Keratinocyte (primary cell): Measurements from ENCODE around the gene LTV1. TPM values are rescaled to one million over a fixed set of nuclear protein-coding genes. Genes with fewer than 3 reads are reported as not detected.

ENCODE experiments used
- DNase-seq: peaks from one replicate; pipeline ENCODE4 v3.0.0-alpha.2; 2011; ENCODE audit warnings: low read depth, missing footprints, low spot score
- FAIRE-seq: peaks from 2 replicates; lab custom pipeline; 2011; peaks lifted over from hg19 to GRCh38; lab: Jason Lieb, UNC
- H2AFZ ChIP-seq: 2 replicates; pipeline ENCODE4 v1.6.0; 2012; ENCODE audit warnings: low read length, control low read depth, inconsistent platforms; ENCODE audit not compliant: control insufficient read depth
- H3K27ac ChIP-seq: 2 replicates; pipeline ENCODE4 v1.5.1; 2011; ENCODE audit warnings: low read length; ENCODE audit not compliant: control insufficient read depth, insufficient read depth
- H3K27me3 ChIP-seq: 3 replicates; pipeline ENCODE4 v1.6.0; 2011; ENCODE audit warnings: low read length; ENCODE audit not compliant: control insufficient read depth, insufficient read depth; ENCODE audit errors: extremely low read depth
- H3K36me3 ChIP-seq, 2 experiments: 2 replicates in 1 of 2; 3 replicates in 1 of 2; pipeline ENCODE4 v1.5.1; 2011; ENCODE audit warnings: low read length in 2 of 2, mild to moderate bottlenecking in 1 of 2; ENCODE audit not compliant: control insufficient read depth in 2 of 2, insufficient read depth in 2 of 2; ENCODE audit errors: extremely low read depth in 1 of 2
- H3K4me1 ChIP-seq: 3 replicates; pipeline ENCODE4 v1.5.1; 2011; ENCODE audit warnings: low read length; ENCODE audit not compliant: control insufficient read depth, insufficient read depth; ENCODE audit errors: extremely low read depth
- H3K4me2 ChIP-seq: 3 replicates; pipeline ENCODE4 v1.6.0; 2011; ENCODE audit warnings: low read depth, low read length; ENCODE audit not compliant: control insufficient read depth, insufficient read depth; ENCODE audit errors: extremely low read depth
- H3K4me3 ChIP-seq, 3 experiments: fragments of 200-600 bp in 1 of 3; sonication (generic) in 1 of 3; 2 replicates in 2 of 3; 3 replicates in 1 of 3; pipeline ENCODE4 v1.5.1; 2011 to 2016; ENCODE audit warnings: low read length in 3 of 3, mild to moderate bottlenecking in 3 of 3, control low read depth in 2 of 3, inconsistent platforms in 1 of 3, low read depth in 1 of 3, mixed read lengths in 1 of 3, mixed run types in 1 of 3, moderate library complexity in 1 of 3; ENCODE audit not compliant: control insufficient read depth in 2 of 3, insufficient read depth in 2 of 3; ENCODE audit errors: extremely low read depth in 1 of 3
- H3K79me2 ChIP-seq: 2 replicates; pipeline ENCODE4 v1.6.0; 2012; ENCODE audit warnings: low read length; ENCODE audit not compliant: control insufficient read depth, insufficient read depth
- H3K9ac ChIP-seq: 3 replicates; pipeline ENCODE4 v1.6.0; 2011; ENCODE audit warnings: low read length; ENCODE audit not compliant: control insufficient read depth, insufficient read depth; ENCODE audit errors: extremely low read depth
- H3K9me1 ChIP-seq: 3 replicates; pipeline ENCODE4 v1.6.0; 2011; ENCODE audit warnings: low read length; ENCODE audit not compliant: control insufficient read depth, insufficient read depth; ENCODE audit errors: extremely low read depth
- H3K9me3 ChIP-seq: 2 replicates; pipeline ENCODE4 v1.5.1; 2012; ENCODE audit warnings: low read depth, low read length; ENCODE audit not compliant: control insufficient read depth
- H4K20me1 ChIP-seq: 3 replicates; pipeline ENCODE4 v1.6.0; 2011; ENCODE audit warnings: low read length; ENCODE audit not compliant: control insufficient read depth, insufficient read depth; ENCODE audit errors: extremely low read depth
- EZH2 ChIP-seq: IDR thresholded peaks from one replicate; pipeline ENCODE4 v1.6.1; 2012; ENCODE audit warnings: inconsistent platforms, mild to moderate bottlenecking, low read length, moderate library complexity
- dilution Hi-C: fragments of 300-500 bp; cut with MboI; formaldehyde crosslinking; loops from one replicate; pipeline ENCODE4 v1.7.0; 2020; ENCODE audit warnings: low sequenced_read_pairs; ENCODE audit not compliant: extremely low pct_ligation_motif_present
- polyA plus RNA-seq, 5 experiments: library from polyadenylated mRNA; depleted of rRNA in 3 of 5; stranded (reverse) in 3 of 5; stranded (forward) in 1 of 5; unstranded in 1 of 5; fragments of >200 nt; gene quantifications; 1 replicate in 1 of 5; 2 replicates in 3 of 5; 3 replicates in 1 of 5; pipeline versions ENCODE4 v1.2.1 to v1.2.3, GENCODE V29; 2011 to 2012; ENCODE audit warnings: missing spikeins in 2 of 5, low read depth in 1 of 5, low replicate concordance in 1 of 5
- TF ChIP-seq, protein P1 (sequence below), 3 experiments: IDR thresholded peaks in 1 of 3; conservative IDR thresholded peaks in 1 of 3; optimal IDR thresholded peaks in 1 of 3; 2 replicates in 2 of 3; 3 replicates in 1 of 3; pipeline versions ENCODE3 to v1.5.1; 2011; ENCODE audit warnings: low read length in 3 of 3, mild to moderate bottlenecking in 3 of 3, moderate library complexity in 2 of 3, control low read depth in 1 of 3, inconsistent platforms in 1 of 3; ENCODE audit not compliant: insufficient read depth in 2 of 3; ENCODE audit errors: extremely low read depth in 1 of 3

The LTV1 gene
- polyA plus RNA-seq, 1 donor (not counting 4 experiments of a cell fraction or from before 2014, with no cell fraction given), result 35.2 TPM

DNA sequence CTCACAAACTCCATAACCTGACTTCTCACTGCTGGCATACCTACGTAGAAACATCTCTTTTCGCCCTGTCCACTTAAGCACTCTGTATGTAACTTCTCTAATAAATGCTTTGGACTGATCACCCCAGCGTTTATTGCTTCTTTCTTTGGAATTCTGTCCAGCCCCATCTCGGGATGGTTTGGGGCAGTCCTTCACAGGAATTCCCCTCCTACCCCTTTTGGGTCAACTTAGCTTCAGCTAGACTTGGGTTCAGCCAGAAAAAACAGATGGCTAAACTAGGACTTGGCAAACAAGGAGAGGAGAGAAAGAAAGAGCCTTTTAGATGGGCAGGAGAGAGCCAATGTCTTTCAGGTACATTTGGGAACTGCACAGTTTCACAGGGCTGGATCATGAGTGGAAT is 3.9 kb upstream of the LTV1 start:
- dilution Hi-C loops, result no loop called here
- Histone ChIP-seq H3K9ac (no peak overlapping the region), H3K27me3 (no peaks in the 10 kb centered on the region), H3K27ac (no peak overlapping the region), H3K36me3 (no peaks in the 10 kb centered on the region), H3K4me2 (no peak overlapping the region), H2AFZ (no peak overlapping the region), H3K4me1 (peaks cover 4% of the 10 kb centered on the region), H4K20me1 (no peaks in the 10 kb centered on the region), H3K79me2 (peaks cover 11% of the 10 kb centered on the region), H3K4me3 (no peak overlapping the region), H3K9me1 (no peaks in the 10 kb centered on the region), H3K9me3 (no peaks in the 10 kb centered on the region)
- FAIRE-seq (no peak), DNase-seq (no peak)
- TF ChIP-seq, protein P1, sequence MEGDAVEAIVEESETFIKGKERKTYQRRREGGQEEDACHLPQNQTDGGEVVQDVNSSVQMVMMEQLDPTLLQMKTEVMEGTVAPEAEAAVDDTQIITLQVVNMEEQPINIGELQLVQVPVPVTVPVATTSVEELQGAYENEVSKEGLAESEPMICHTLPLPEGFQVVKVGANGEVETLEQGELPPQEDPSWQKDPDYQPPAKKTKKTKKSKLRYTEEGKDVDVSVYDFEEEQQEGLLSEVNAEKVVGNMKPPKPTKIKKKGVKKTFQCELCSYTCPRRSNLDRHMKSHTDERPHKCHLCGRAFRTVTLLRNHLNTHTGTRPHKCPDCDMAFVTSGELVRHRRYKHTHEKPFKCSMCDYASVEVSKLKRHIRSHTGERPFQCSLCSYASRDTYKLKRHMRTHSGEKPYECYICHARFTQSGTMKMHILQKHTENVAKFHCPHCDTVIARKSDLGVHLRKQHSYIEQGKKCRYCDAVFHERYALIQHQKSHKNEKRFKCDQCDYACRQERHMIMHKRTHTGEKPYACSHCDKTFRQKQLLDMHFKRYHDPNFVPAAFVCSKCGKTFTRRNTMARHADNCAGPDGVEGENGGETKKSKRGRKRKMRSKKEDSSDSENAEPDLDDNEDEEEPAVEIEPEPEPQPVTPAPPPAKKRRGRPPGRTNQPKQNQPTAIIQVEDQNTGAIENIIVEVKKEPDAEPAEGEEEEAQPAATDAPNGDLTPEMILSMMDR (optimal IDR thresholded peaks at IDR 0.05 in 1 of 3, IDR thresholded peaks at IDR 0.05 in 1 of 3, conservative IDR thresholded peaks at IDR 0.05 in 1 of 3; ENCODE audit: extremely low read depth in 1 of 3, insufficient read depth in 2 of 3, low read length in 3 of 3), result no peak
- TF ChIP-seq EZH2, result no peak

DNA sequence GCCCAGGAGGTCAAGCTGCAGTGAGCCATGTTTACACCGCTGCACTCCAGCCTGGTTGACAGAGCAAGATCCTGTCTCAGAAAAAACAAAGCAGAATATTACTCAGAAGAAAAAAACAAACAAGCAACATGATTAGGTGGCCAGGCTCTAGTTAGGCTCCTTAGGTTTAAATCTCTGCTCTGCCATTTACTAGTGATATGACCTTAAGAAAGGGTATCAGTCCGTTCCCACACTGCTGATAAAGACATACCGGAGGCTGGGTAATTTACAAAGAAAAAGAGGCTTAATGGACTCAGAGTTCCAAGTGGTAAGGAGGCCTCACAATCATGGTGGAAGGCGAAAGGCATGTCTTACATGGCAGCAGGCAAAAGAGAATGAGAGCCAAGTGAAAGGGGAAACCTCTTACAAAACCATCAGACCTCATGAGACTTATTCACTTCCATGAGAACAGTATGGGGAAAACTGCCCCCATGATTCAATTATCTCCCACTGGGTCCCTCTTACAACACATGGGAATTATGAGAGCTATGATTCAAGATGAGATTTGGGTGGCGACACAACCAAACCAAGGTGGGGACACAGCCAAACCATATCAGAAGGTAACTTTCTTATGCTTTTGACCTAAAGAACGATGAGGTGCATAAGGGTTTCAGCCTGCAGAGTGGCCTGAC is 2.4 kb upstream of the LTV1 start:
- H3K9me3 ChIP-seq, result no peaks in the 10 kb centered on the region
- dilution Hi-C loops, result no loop called here
- no peak for DNase-seq
- no peaks in the 10 kb centered on the region for H3K9me1 ChIP-seq
- no peak for FAIRE-seq
- H3K4me1 ChIP-seq, result peaks cover 7% of the 10 kb centered on the region
- TF ChIP-seq EZH2, result no peak
- H3K36me3 ChIP-seq, result peaks cover 0 to 5% of the 10 kb centered on the region in 2 experiments
- H3K4me2 ChIP-seq, result no peak overlapping the region
- H2AFZ ChIP-seq, result no peak overlapping the region
- no peaks in the 10 kb centered on the region for H4K20me1 ChIP-seq
- H3K27me3 ChIP-seq, result no peaks in the 10 kb centered on the region
- H3K4me3 ChIP-seq, result no peak overlapping the region
- no peak overlapping the region for H3K9ac ChIP-seq
- H3K79me2 ChIP-seq, result peaks cover 24% of the 10 kb centered on the region
- no peak overlapping the region for H3K27ac ChIP-seq
